ENCODE data around the gene RAD51B. TPM values are rescaled to one million over a fixed set of nuclear protein-coding genes. Genes with fewer than 3 reads are reported as not detected.

Gene RAD51B
- total RNA-seq, 1 donor from 2014 or later = 26.1 TPM

- no peaks in the 10 kb centered on the region for H3K27me3 Mint-ChIP-seq (ENCODE audit: insufficient read depth)
- intact Hi-C loops (cut with micrococcal nuclease) = no loop called here
- no peaks in the 10 kb centered on the region for H3K36me3 Mint-ChIP-seq (ENCODE audit: low read depth)
- no peak overlapping the region for H3K27ac Mint-ChIP-seq
- peaks cover 6% of the 10 kb centered on the region for H3K9me3 Mint-ChIP-seq
- no peak for DNase-seq (ENCODE audit: low spot score)
- H3K4me1 Mint-ChIP-seq (ENCODE audit: low read depth) = no peaks in the 10 kb centered on the region
- H3K4me3 Mint-ChIP-seq = no peak overlapping the region
Measured at GRCh38 chr14:68124050-68124449, 304.5 kb downstream of the RAD51B start.

DNA sequence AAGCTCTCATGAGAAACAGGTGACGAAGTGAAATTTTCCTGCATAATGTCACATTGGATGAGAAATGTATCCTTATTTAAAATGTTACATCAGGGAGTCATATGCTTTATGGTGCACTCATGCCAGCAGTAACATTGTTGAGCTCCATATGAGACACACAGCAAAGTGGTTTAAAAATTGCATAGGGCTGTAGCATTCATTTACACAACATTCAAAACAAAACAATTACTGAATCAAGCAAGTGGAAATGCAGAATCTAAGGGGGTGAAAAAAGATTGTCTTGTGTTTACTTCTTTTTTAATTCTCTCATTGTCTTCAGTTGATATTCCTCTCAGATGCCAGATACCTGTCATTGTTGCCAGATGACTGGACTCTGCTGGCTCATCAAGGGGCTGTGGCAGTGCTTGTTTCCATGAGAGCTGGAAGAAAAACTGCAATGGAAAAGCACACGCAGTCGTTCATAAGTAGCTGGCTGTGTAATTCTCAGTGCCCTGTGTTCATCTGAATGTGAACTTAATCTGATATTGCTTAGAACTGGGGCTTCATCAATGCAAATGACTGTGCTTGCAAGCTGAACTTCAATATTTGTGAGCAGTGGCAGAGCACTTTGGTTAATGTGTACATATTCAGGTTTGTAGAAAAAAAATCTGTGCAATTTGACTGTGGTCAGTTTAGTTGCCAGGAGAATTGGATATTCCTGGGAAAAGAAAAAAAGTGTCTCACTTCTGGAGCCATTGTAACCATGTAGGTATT, 305.6 kb downstream of the RAD51B start:
- H3K4me1 Mint-ChIP-seq (ENCODE audit: low read depth) = no peaks in the 10 kb centered on the region
- intact Hi-C loops (cut with micrococcal nuclease) = no loop called here
- no peaks in the 10 kb centered on the region for H3K27me3 Mint-ChIP-seq (ENCODE audit: insufficient read depth)
- H3K4me3 Mint-ChIP-seq = no peak overlapping the region
- no peak overlapping the region for H3K27ac Mint-ChIP-seq
- no peak for DNase-seq (ENCODE audit: low spot score)
- H3K36me3 Mint-ChIP-seq (ENCODE audit: low read depth) = no peaks in the 10 kb centered on the region
- H3K9me3 Mint-ChIP-seq = peaks cover 6% of the 10 kb centered on the region

DNA sequence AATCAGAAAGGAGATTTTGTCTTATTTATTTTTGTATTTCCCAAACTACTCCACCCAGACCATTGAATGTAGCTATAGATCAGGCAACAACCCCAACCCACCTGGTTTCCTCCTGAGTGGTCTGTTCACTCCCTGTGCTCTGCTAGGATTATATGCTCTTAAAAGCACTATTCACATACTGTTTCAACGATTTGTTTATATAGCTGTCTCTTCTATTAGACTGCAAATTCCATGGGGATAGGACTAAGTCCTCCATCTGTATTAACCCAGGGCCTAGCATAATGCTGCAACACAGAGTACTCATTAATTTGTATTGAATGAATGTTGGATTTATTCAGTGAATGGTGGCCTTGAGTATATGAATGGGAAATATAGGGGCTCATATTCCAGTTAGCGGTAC, 307.6 kb downstream of the RAD51B start:
- no peaks in the 10 kb centered on the region for H3K27me3 Mint-ChIP-seq (ENCODE audit: insufficient read depth)
- H3K36me3 Mint-ChIP-seq (ENCODE audit: low read depth) = no peaks in the 10 kb centered on the region
- no peaks in the 10 kb centered on the region for H3K4me1 Mint-ChIP-seq (ENCODE audit: low read depth)
- intact Hi-C loops (cut with micrococcal nuclease) = no loop called here
- no peak overlapping the region for H3K4me3 Mint-ChIP-seq
- DNase-seq (ENCODE audit: low spot score) = no peak
- no peaks in the 10 kb centered on the region for H3K9me3 Mint-ChIP-seq
- no peak overlapping the region for H3K27ac Mint-ChIP-seq

- Mint-ChIP-seq H3K27ac (no peak overlapping the region), H3K27me3 (ENCODE audit: insufficient read depth) (no peaks in the 10 kb centered on the region), H3K4me1 (ENCODE audit: low read depth) (no peaks in the 10 kb centered on the region), H3K4me3 (no peak overlapping the region), H3K9me3 (no peaks in the 10 kb centered on the region), H3K36me3 (ENCODE audit: low read depth) (no peaks in the 10 kb centered on the region)
- no peak for DNase-seq (ENCODE audit: low spot score)
- intact Hi-C loops (cut with micrococcal nuclease) = no loop called here
Measured at GRCh38 chr14:68131907-68132306, 312.3 kb downstream of the RAD51B start.

GRCh38 chr14:68132563-68133121, 313.1 kb downstream of the RAD51B start:
- H3K27ac Mint-ChIP-seq = no peak overlapping the region
- no peaks in the 10 kb centered on the region for H3K36me3 Mint-ChIP-seq (ENCODE audit: low read depth)
- H3K4me3 Mint-ChIP-seq = no peak overlapping the region
- H3K27me3 Mint-ChIP-seq (ENCODE audit: insufficient read depth) = no peaks in the 10 kb centered on the region
- no peaks in the 10 kb centered on the region for H3K9me3 Mint-ChIP-seq
- intact Hi-C loops (cut with micrococcal nuclease) = no loop called here
- H3K4me1 Mint-ChIP-seq (ENCODE audit: low read depth) = no peaks in the 10 kb centered on the region
- DNase-seq (ENCODE audit: low spot score) = no peak

GRCh38 chr14:68133856-68134255, 314.3 kb downstream of the RAD51B start:
- Mint-ChIP-seq H3K4me1 (ENCODE audit: low read depth) (no peaks in the 10 kb centered on the region), H3K4me3 (no peak overlapping the region), H3K27me3 (ENCODE audit: insufficient read depth) (no peaks in the 10 kb centered on the region), H3K9me3 (no peaks in the 10 kb centered on the region), H3K27ac (no peak overlapping the region), H3K36me3 (ENCODE audit: low read depth) (no peaks in the 10 kb centered on the region)
- intact Hi-C loops (cut with micrococcal nuclease) = no loop called here
- no peak for DNase-seq (ENCODE audit: low spot score)

DNA sequence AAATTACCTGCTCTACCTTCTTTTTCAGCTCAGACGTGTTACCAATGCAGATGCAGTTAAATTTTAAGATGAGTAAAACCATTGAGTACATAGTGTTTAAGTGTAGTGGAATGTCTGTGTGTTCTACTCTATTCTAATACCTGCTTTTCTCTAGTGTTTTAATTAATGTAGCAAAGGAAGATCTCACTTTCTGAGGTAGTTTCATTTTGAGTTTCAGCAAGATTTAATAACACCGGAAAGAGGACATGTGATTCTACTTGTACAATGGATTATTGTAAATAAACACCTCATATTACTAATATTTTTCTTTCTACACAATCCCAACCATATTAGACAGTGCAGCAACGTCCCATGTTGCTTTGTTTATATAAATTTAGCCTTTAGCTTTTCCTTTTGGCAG, 315.4 kb downstream of the RAD51B start:
- H3K4me3 Mint-ChIP-seq = no peak overlapping the region
- intact Hi-C loops (cut with micrococcal nuclease) = no loop called here
- no peak for DNase-seq (ENCODE audit: low spot score)
- no peaks in the 10 kb centered on the region for H3K27me3 Mint-ChIP-seq (ENCODE audit: insufficient read depth)
- no peaks in the 10 kb centered on the region for H3K36me3 Mint-ChIP-seq (ENCODE audit: low read depth)
- no peak overlapping the region for H3K27ac Mint-ChIP-seq
- H3K9me3 Mint-ChIP-seq = no peaks in the 10 kb centered on the region
- H3K4me1 Mint-ChIP-seq (ENCODE audit: low read depth) = no peaks in the 10 kb centered on the region

GRCh38 chr14:68135566-68135965, 316.0 kb downstream of the RAD51B start:
- Mint-ChIP-seq H3K36me3 (ENCODE audit: low read depth) (no peaks in the 10 kb centered on the region), H3K4me3 (no peak overlapping the region), H3K27ac (no peak overlapping the region), H3K4me1 (ENCODE audit: low read depth) (no peaks in the 10 kb centered on the region), H3K9me3 (no peaks in the 10 kb centered on the region), H3K27me3 (ENCODE audit: insufficient read depth) (no peaks in the 10 kb centered on the region)
- DNase-seq (ENCODE audit: low spot score) = no peak
- intact Hi-C loops (cut with micrococcal nuclease) = no loop called here

GRCh38 chr14:68137704-68138619, 318.4 kb downstream of the RAD51B start:
- Mint-ChIP-seq H3K9me3 (no peaks in the 10 kb centered on the region), H3K4me3 (no peak overlapping the region), H3K27me3 (ENCODE audit: insufficient read depth) (no peaks in the 10 kb centered on the region), H3K27ac (no peak overlapping the region), H3K36me3 (ENCODE audit: low read depth) (no peaks in the 10 kb centered on the region), H3K4me1 (ENCODE audit: low read depth) (no peaks in the 10 kb centered on the region)
- no peak for DNase-seq (ENCODE audit: low spot score)
- intact Hi-C loops (cut with micrococcal nuclease) = no loop called here

DNA sequence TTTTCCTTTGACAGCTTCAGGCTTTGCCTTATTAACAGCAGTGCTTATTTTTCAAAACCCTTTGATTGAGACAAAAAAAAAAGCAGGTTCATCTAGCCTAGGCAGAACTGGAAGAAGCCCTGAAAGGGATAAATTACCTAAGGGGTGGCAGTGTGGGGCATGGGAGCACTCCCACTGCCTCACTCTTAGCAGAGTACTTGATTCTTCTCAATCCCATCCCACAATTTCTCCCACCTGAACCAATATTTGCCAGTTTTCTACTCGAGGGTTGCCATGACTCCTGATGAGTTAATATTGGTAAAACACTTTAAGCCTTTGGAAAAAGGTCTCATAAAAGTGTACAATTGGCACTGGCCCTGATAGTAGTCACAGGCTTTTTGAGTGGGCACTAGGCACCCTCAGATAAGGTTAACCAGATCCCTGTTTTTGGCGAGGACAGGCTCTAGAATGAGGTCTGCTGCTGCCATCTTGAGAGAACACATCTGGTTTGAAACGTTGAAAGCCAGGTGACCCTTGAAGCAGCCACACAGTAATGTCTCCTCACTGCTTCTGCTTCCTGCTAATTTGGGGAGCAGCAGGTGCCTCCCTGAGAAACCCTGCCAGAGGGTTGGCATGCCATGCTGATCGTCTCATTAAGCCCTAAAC, 320.0 kb downstream of the RAD51B start:
- Mint-ChIP-seq H3K36me3 (ENCODE audit: low read depth) (no peaks in the 10 kb centered on the region), H3K4me1 (ENCODE audit: low read depth) (no peaks in the 10 kb centered on the region), H3K4me3 (no peak overlapping the region), H3K9me3 (no peaks in the 10 kb centered on the region), H3K27me3 (ENCODE audit: insufficient read depth) (no peaks in the 10 kb centered on the region), H3K27ac (no peak overlapping the region)
- no peak for DNase-seq (ENCODE audit: low spot score)
- intact Hi-C loops (cut with micrococcal nuclease) = no loop called here

- H3K36me3 Mint-ChIP-seq (ENCODE audit: low read depth) = no peaks in the 10 kb centered on the region
- no peaks in the 10 kb centered on the region for H3K4me1 Mint-ChIP-seq (ENCODE audit: low read depth)
- H3K27me3 Mint-ChIP-seq (ENCODE audit: insufficient read depth) = no peaks in the 10 kb centered on the region
- no peak overlapping the region for H3K4me3 Mint-ChIP-seq
- no peak overlapping the region for H3K27ac Mint-ChIP-seq
- H3K9me3 Mint-ChIP-seq = no peaks in the 10 kb centered on the region
- intact Hi-C loops (cut with micrococcal nuclease) = no loop called here
- DNase-seq (ENCODE audit: low spot score) = no peak
Measured at GRCh38 chr14:68140076-68140741, 320.6 kb downstream of the RAD51B start.

GRCh38 chr14:68140806-68141205, 321.2 kb downstream of the RAD51B start:
- Mint-ChIP-seq H3K4me3 (no peak overlapping the region), H3K27me3 (ENCODE audit: insufficient read depth) (no peaks in the 10 kb centered on the region), H3K9me3 (no peaks in the 10 kb centered on the region), H3K27ac (no peak overlapping the region), H3K36me3 (ENCODE audit: low read depth) (no peaks in the 10 kb centered on the region), H3K4me1 (ENCODE audit: low read depth) (no peaks in the 10 kb centered on the region)
- intact Hi-C loops (cut with micrococcal nuclease) = no loop called here
- DNase-seq (ENCODE audit: low spot score) = no peak
